Activated CD8-positive, alpha-beta T cell treated with anti-CD3 and anti-CD28 coated beads for 36 hours (primary cell): Measurements from ENCODE around the gene TRAM2. TPM values are rescaled to one million over a fixed set of nuclear protein-coding genes. Genes with fewer than 3 reads are reported as not detected.

Experiments
- ATAC-seq: fragments of 200-7000 bp; cut with Tn5 transposase; one replicate; pipeline ENCODE4 v1.10.0; 2021; ENCODE audit warnings: mild to moderate bottlenecking, moderate library complexity
- CTCF ChIA-PET: fragments of 350-600 bp; sonication (Branson Sonifier 250); formaldehyde crosslinking; loops from one replicate; lab custom pipeline; 2021; ENCODE audit warnings: antibody characterized with exemption; lab: Charles Lee
- POLR2A ChIA-PET: fragments of 350-600 bp; sonication (Branson Sonifier 250); formaldehyde crosslinking; loops from one replicate; lab custom pipeline; 2021; ENCODE audit warnings: antibody characterized with exemption; lab: Charles Lee
- DNase-seq: peaks from one replicate; pipeline ENCODE4 v3.0.0-alpha.2; 2020
- H3K27ac Mint-ChIP-seq: one replicate; pipeline ENCODE4 v1.8.0; 2021; ENCODE audit warnings: mild to moderate bottlenecking, mixed read lengths
- H3K27me3 Mint-ChIP-seq: one replicate; pipeline ENCODE4 v1.8.0; 2021; ENCODE audit warnings: mixed read lengths
- H3K36me3 Mint-ChIP-seq: one replicate; pipeline ENCODE4 v1.8.0; 2021; ENCODE audit warnings: low read depth, mixed read lengths
- H3K4me1 Mint-ChIP-seq: one replicate; pipeline ENCODE4 v1.8.0; 2021; ENCODE audit warnings: low read depth, mixed read lengths
- H3K4me3 Mint-ChIP-seq: one replicate; pipeline ENCODE4 v1.8.0; 2021; ENCODE audit warnings: mild to moderate bottlenecking, moderate library complexity, mixed read lengths
- H3K9me3 Mint-ChIP-seq: one replicate; pipeline ENCODE4 v1.8.0; 2021; ENCODE audit warnings: mixed read lengths
- intact Hi-C: fragments of 100-400 bp; cut with micrococcal nuclease; formaldehyde crosslinking; loops from one replicate; pipeline ENCODE4 v1.10.0; 2022
- total RNA-seq, 2 experiments: library from RNA; stranded (reverse); gene quantifications; one replicate each; pipeline ENCODE4 v1.2.3, GENCODE V29; 2021
- TF ChIP-seq, protein P1 (sequence below): fragments of 200-600 bp; IDR thresholded peaks from one replicate; pipeline ENCODE4 v1.8.0; 2022; ENCODE audit warnings: antibody characterized with exemption, mild to moderate bottlenecking

TRAM2 gene
- total RNA-seq, 2 experiments from 2014 or later = 0.94 to 1.0 TPM

DNA sequence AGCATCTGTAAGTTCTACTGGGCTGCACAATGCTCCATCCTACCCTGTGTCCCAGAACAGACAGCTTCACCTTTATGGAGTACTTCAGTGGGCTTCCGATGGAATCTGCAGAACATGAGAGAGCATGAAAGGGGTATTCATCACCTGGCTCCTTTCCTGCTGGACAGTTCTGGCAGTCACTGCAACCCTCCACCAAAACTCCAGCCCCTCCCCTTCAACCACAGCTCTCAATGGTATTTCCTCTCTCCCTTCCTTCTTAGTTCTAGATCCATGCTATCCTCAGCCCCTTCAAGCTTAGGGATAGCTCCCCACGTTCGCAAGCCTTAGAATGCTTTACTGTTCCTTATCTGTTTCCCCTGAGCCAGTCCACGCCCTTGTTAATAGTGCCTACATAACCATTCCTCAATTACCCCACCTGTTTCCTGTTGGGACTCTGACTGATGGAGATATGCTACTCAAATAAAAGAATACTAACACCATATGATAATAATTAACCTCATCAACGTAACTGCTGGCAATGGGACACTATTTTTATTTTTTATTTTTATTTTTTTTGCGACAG, 26.8 kb downstream of the TRAM2 start:
- Mint-ChIP-seq H3K27me3 (no peaks in the 10 kb centered on the region), H3K36me3 (no peaks in the 10 kb centered on the region), H3K27ac (no peak overlapping the region), H3K4me3 (no peak overlapping the region), H3K4me1 (peaks cover 5% of the 10 kb centered on the region), H3K9me3 (no peaks in the 10 kb centered on the region)
- POLR2A ChIA-PET = no interaction called here
- intact Hi-C loops = no loop called here
- ATAC-seq (no peak), DNase-seq (no peak)
- TF ChIP-seq, protein P1, sequence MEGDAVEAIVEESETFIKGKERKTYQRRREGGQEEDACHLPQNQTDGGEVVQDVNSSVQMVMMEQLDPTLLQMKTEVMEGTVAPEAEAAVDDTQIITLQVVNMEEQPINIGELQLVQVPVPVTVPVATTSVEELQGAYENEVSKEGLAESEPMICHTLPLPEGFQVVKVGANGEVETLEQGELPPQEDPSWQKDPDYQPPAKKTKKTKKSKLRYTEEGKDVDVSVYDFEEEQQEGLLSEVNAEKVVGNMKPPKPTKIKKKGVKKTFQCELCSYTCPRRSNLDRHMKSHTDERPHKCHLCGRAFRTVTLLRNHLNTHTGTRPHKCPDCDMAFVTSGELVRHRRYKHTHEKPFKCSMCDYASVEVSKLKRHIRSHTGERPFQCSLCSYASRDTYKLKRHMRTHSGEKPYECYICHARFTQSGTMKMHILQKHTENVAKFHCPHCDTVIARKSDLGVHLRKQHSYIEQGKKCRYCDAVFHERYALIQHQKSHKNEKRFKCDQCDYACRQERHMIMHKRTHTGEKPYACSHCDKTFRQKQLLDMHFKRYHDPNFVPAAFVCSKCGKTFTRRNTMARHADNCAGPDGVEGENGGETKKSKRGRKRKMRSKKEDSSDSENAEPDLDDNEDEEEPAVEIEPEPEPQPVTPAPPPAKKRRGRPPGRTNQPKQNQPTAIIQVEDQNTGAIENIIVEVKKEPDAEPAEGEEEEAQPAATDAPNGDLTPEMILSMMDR = no peak
- CTCF ChIA-PET = interaction anchor here (0.6 to 1.6 kb wide), 2 partner anchors 41 to 102 kb away, joined by 3 read pairs; no protein-coding TSS in a partner anchor

DNA sequence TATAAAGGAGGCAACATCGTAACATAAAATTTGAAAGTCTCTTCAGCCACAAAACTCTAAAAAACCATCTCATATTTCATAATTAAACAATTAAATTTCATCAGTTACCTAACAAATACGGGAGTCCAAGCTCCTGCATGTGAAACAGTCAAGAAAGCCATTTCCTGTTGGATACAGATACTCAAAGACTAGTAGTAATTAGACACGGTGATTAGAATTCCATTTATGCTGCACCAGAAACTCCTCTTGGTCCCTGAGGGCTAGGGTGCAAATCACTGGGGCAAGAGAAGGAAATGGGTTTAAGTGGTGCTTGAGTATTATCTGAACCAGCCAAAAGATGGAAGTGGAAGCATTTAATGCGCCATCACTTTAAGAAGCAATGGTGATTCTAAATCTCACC, 27.4 kb downstream of the TRAM2 start:
- Mint-ChIP-seq H3K36me3 (no peaks in the 10 kb centered on the region), H3K4me3 (no peak overlapping the region), H3K9me3 (no peaks in the 10 kb centered on the region), H3K4me1 (peaks cover 5% of the 10 kb centered on the region), H3K27ac (no peak overlapping the region), H3K27me3 (no peaks in the 10 kb centered on the region)
- ChIA-PET CTCF (interaction anchor here (0.6 to 1.6 kb wide), 2 partner anchors 40 to 103 kb away, joined by 3 read pairs; no protein-coding TSS in a partner anchor), POLR2A (interaction anchor here (0.8 kb wide), 1 partner anchor 85 kb away, joined by 3 read pairs; no protein-coding TSS in a partner anchor)
- ATAC-seq (no peak), DNase-seq (no peak)
- intact Hi-C loops = no loop called here
- TF ChIP-seq, protein P1 = no peak

DNA sequence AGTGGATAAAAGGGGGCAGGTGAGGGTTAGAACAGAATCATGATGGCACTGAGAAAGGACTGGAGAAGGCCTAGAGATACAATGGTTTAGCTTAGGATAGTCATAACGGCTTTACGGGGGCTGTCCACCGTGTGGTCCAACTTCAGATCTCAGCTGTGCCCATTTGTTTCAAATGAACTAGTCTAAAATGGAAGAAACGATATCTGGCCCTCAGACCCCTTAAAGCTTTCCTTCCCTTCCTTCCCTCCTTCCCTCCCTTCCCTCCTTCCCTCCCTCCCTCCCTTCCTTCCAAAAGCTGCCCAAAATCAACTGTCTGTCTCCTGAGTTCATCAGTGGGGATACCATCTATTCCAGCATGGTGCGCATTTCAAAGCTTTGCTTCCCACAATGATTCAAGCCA, 27.9 kb downstream of the TRAM2 start:
- ChIA-PET POLR2A (interaction anchor here (0.8 kb wide), 1 partner anchor 86 kb away, joined by 3 read pairs; no protein-coding TSS in a partner anchor), CTCF (interaction anchor here (1.6 kb wide), 1 partner anchor 104 kb away, joined by 3 read pairs; no protein-coding TSS in a partner anchor)
- Mint-ChIP-seq H3K4me3 (no peak overlapping the region), H3K27me3 (no peaks in the 10 kb centered on the region), H3K27ac (no peak overlapping the region), H3K9me3 (no peaks in the 10 kb centered on the region), H3K4me1 (peaks cover 5% of the 10 kb centered on the region), H3K36me3 (no peaks in the 10 kb centered on the region)
- TF ChIP-seq, protein P1 = no peak
- DNase-seq (no peak), ATAC-seq (no peak)
- intact Hi-C loops = no loop called here

DNA sequence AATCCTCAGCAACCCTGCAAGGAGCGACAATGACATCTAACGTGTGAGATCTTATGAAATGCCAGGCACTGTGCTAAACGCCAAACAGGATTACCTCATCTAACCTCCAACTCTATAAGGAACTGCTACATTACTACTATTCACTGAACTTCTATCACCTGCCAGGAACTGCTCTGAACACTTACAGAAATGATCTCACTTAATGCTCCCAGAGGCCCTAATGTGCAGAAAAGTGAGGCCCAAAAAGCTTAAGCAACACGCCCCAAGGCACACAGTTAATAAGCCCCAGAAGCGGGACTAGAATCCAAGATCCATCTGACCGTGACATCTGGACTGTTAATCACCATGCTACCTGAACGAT, 28.5 kb downstream of the TRAM2 start:
- intact Hi-C loops = no loop called here

More for the DNA sequence above, 28.5 kb downstream of the TRAM2 start:
- Mint-ChIP-seq H3K27me3 (no peaks in the 10 kb centered on the region), H3K36me3 (no peaks in the 10 kb centered on the region), H3K27ac (no peak overlapping the region), H3K4me1 (peaks cover 5% of the 10 kb centered on the region), H3K9me3 (no peaks in the 10 kb centered on the region), H3K4me3 (no peak overlapping the region)
- ATAC-seq (no peak), DNase-seq (no peak)
- ChIA-PET POLR2A (no interaction called here), CTCF (interaction anchor here (1.6 kb wide), 1 partner anchor 104 kb away, joined by 3 read pairs; no protein-coding TSS in a partner anchor)
- TF ChIP-seq, protein P1 = no peak
